K562 (cell line): ENCODE measurements around the gene LIMS3.
"Not testable (repeated sequence)": the region's sequence is repeated elsewhere in the genome, so short reads cannot be mapped to it uniquely, and the experiment has no call there.

Source experiments
- CBX8 ChIP-seq: fragments of 200-600 bp; sonication (generic); IDR thresholded peaks from 2 replicates; pipeline ENCODE4 v1.6.1; 2012; ENCODE audit warnings: borderline replicate concordance, mixed run types, low read depth, mild to moderate bottlenecking, moderate library complexity, mixed read lengths, low read length, control low read depth, inconsistent platforms; ENCODE audit not compliant: poor library complexity, severe bottlenecking; ENCODE audit errors: extremely low read depth
- GABPB1 ChIP-seq: sonication (generic); formaldehyde crosslinking; IDR thresholded peaks from 2 replicates; pipeline ENCODE4 v1.8.0; 2022; ENCODE audit warnings: mild to moderate bottlenecking, missing genetic modification reagents
- HDAC2 ChIP-seq: fragments of 450-650 bp; IDR thresholded peaks from 2 replicates; pipeline ENCODE4 v1.6.1; 2016; ENCODE audit warnings: mild to moderate bottlenecking
- MAX ChIP-seq: sonication (generic); formaldehyde crosslinking; IDR thresholded peaks from 2 replicates; pipeline ENCODE4 v1.9.0; 2022; ENCODE audit warnings: mild to moderate bottlenecking, missing genetic modification reagents
- NELFE ChIP-seq: IDR thresholded peaks from 2 replicates; pipeline ENCODE4 v1.6.1; 2011; ENCODE audit warnings: mild to moderate bottlenecking; ENCODE audit not compliant: insufficient read depth, insufficient read length
- POLR3G ChIP-seq: IDR thresholded peaks from 2 replicates; pipeline ENCODE4 v1.6.1; 2011; ENCODE audit not compliant: insufficient read length, insufficient replicate concordance; ENCODE audit errors: extremely low read depth
- RFX5 ChIP-seq: IDR thresholded peaks from 2 replicates; pipeline ENCODE4 v1.6.1; 2011; ENCODE audit warnings: low read depth, mild to moderate bottlenecking, improper control_type of control experiment, low read length
- SIN3B ChIP-seq: fragments of 450-650 bp; IDR thresholded peaks from 2 replicates; pipeline ENCODE4 v1.6.1; 2017; ENCODE audit warnings: low read depth, mild to moderate bottlenecking, moderate library complexity
- TFAM ChIP-seq: fragments of 250-450 bp; sonication (Bioruptor Pico); conservative IDR thresholded peaks from 2 replicates; pipeline ENCODE4 v1.5.0; 2021; ENCODE audit warnings: mild to moderate bottlenecking, moderate library complexity
- ZFP36 ChIP-seq: fragments of 150-350 bp; IDR thresholded peaks from 2 replicates; pipeline ENCODE4 v1.6.1; 2018; ENCODE audit warnings: low read length, low read depth; ENCODE audit not compliant: partially characterized antibody
- ZNF124 ChIP-seq: sonication (generic); formaldehyde crosslinking; IDR thresholded peaks from 2 replicates; pipeline ENCODE4 v1.8.1; 2022; ENCODE audit warnings: missing genetic modification reagents
- TF ChIP-seq, protein P1 (sequence below): sonication (generic); formaldehyde crosslinking; IDR thresholded peaks from 2 replicates; pipeline ENCODE4 v1.8.0; 2022; ENCODE audit warnings: missing genetic modification reagents, mild to moderate bottlenecking, borderline replicate concordance

DNA sequence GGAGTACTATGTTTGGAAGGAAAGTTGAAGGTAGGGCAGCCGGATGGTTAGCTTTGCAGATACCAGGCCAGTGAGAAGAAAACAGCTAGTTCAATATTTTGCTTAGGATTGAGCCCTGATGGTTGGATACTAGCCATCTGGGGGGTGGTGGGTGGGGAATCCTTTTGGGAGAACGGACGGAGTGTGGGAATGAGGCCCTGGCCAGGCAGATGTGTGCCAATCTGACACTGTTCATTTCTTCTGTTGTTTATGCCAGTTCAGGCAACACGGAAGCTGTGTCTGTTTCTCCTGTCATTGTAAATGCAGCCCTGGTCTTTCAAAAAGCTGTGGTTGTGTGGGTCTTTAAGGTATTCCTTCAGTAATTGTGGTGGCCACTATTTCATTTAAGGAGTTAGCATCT is 7.5 kb upstream of the LIMS3 start:
- TF ChIP-seq NELFE; HDAC2; TFAM (CRISPR knock-in tag); MAX (CRISPR knock-in tag); ZFP36; POLR3G; RFX5; GABPB1 (CRISPR knock-in tag); ZNF124 (CRISPR knock-in tag); CBX8; SIN3B: not testable (repeated sequence)
- TF ChIP-seq, protein P1, sequence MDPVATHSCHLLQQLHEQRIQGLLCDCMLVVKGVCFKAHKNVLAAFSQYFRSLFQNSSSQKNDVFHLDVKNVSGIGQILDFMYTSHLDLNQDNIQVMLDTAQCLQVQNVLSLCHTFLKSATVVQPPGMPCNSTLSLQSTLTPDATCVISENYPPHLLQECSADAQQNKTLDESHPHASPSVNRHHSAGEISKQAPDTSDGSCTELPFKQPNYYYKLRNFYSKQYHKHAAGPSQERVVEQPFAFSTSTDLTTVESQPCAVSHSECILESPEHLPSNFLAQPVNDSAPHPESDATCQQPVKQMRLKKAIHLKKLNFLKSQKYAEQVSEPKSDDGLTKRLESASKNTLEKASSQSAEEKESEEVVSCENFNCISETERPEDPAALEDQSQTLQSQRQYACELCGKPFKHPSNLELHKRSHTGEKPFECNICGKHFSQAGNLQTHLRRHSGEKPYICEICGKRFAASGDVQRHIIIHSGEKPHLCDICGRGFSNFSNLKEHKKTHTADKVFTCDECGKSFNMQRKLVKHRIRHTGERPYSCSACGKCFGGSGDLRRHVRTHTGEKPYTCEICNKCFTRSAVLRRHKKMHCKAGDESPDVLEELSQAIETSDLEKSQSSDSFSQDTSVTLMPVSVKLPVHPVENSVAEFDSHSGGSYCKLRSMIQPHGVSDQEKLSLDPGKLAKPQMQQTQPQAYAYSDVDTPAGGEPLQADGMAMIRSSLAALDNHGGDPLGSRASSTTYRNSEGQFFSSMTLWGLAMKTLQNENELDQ (CRISPR knock-in tag), result not testable (repeated sequence)
